ENCODE data around the gene LARGE1. TPM values are rescaled to one million over a fixed set of nuclear protein-coding genes. Genes with fewer than 3 reads are reported as not detected.

LARGE1 gene
- total and polyA plus RNA-seq, 2 donors (not counting 1 experiment from before 2014, with no cell fraction given), result 14.1 to 19.2 TPM

DNA sequence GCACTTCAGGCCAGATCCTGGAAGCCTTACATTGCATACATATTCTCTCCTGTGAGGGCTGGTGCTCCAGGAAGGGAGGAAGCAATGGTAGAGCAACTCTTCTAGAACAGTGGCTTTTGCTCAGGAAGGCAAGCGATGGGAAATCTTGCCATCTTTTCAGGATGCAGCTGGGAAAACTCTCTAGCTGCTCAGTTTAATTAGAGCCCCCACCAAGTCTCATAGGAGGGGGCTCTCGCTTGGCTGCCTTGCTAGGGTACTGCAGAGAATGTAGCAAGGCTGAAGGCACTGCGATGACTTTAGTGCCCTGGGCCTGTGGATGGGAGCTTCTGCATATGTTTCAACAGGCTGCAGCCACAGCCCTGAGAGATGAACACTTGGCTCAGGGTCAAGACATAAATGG, 504.9 kb downstream of the LARGE1 start:
- no peak overlapping the region for H3K4me2 ChIP-seq (ENCODE audit: extremely low read depth, insufficient read depth, low read length)

DNA sequence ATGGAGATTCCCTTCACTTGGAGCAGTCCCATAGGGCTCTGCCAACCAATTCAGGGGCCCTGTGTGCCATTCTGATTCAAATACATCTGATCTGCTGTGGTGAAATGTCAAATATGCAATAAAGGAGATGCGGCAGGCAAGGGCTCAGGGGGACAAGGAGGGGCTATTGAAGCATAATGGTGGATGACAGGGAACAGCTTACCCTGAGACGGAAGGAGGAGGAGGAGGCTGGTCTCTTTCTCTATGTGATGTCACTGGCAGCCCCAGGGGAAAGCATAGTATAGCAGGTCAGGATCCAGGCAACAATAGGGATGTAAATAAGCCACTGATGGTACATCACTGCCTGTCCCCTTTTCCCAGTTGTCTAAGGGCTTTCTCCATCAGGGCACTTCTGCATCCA, 511.2 kb downstream of the LARGE1 start:
- Histone ChIP-seq H3K4me1 (ENCODE audit: control insufficient read depth, extremely low read depth, insufficient read depth, low read length) (no peaks in the 10 kb centered on the region), H3K9ac (ENCODE audit: insufficient read depth, low read length) (no peak overlapping the region), H3K4me2 (ENCODE audit: extremely low read depth, insufficient read depth, low read length) (no peak overlapping the region), H2AFZ (ENCODE audit: low read length) (no peak overlapping the region), H4K20me1 (ENCODE audit: control insufficient read depth, extremely low read depth, insufficient read depth, low read length) (no peaks in the 10 kb centered on the region), H3K36me3 (ENCODE audit: control insufficient read depth, insufficient read depth, low read length) (no peaks in the 10 kb centered on the region), H3K27ac (ENCODE audit: insufficient read depth, low read length) (no peak overlapping the region), H3K4me3 (replicated peaks in 1 of 4; ENCODE audit: control extremely low read depth in 1 of 4, insufficient read depth in 1 of 4, low read depth in 3 of 4, low read length in 4 of 4) (no peak overlapping the region), H3K9me3 (ENCODE audit: control insufficient read depth, insufficient read depth, low read depth, low read length) (no peaks in the 10 kb centered on the region), H3K27me3 (ENCODE audit: control insufficient read depth, insufficient read depth, low read length) (no peaks in the 10 kb centered on the region), H3K79me2 (ENCODE audit: control insufficient read depth, insufficient read depth, low read length) (no peaks in the 10 kb centered on the region)
- TF ChIP-seq, protein P1, sequence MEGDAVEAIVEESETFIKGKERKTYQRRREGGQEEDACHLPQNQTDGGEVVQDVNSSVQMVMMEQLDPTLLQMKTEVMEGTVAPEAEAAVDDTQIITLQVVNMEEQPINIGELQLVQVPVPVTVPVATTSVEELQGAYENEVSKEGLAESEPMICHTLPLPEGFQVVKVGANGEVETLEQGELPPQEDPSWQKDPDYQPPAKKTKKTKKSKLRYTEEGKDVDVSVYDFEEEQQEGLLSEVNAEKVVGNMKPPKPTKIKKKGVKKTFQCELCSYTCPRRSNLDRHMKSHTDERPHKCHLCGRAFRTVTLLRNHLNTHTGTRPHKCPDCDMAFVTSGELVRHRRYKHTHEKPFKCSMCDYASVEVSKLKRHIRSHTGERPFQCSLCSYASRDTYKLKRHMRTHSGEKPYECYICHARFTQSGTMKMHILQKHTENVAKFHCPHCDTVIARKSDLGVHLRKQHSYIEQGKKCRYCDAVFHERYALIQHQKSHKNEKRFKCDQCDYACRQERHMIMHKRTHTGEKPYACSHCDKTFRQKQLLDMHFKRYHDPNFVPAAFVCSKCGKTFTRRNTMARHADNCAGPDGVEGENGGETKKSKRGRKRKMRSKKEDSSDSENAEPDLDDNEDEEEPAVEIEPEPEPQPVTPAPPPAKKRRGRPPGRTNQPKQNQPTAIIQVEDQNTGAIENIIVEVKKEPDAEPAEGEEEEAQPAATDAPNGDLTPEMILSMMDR (conservative IDR thresholded peaks at IDR 0.05 in 1 of 2, IDR thresholded peaks at IDR 0.05 in 1 of 2; ENCODE audit: low read depth in 1 of 2, low read length in 2 of 2), result no peak
- DNase-seq (ENCODE audit: low read depth in 2 of 2), result no peak

More for the DNA sequence above, 504.9 kb downstream of the LARGE1 start:
- no peaks in the 10 kb centered on the region for H3K36me3 ChIP-seq (ENCODE audit: control insufficient read depth, insufficient read depth, low read length)
- no peak for DNase-seq (ENCODE audit: low read depth in 2 of 2)
- H4K20me1 ChIP-seq (ENCODE audit: control insufficient read depth, extremely low read depth, insufficient read depth, low read length), result no peaks in the 10 kb centered on the region
- H3K9ac ChIP-seq (ENCODE audit: insufficient read depth, low read length), result no peak overlapping the region
- no peaks in the 10 kb centered on the region for H3K79me2 ChIP-seq (ENCODE audit: control insufficient read depth, insufficient read depth, low read length)
- no peak overlapping the region for H3K4me3 ChIP-seq (replicated peaks in 1 of 4; ENCODE audit: control extremely low read depth in 1 of 4, insufficient read depth in 1 of 4, low read depth in 3 of 4, low read length in 4 of 4)
- H3K27ac ChIP-seq (ENCODE audit: insufficient read depth, low read length), result no peak overlapping the region
- no peaks in the 10 kb centered on the region for H3K4me1 ChIP-seq (ENCODE audit: control insufficient read depth, extremely low read depth, insufficient read depth, low read length)
- H3K9me3 ChIP-seq (ENCODE audit: control insufficient read depth, insufficient read depth, low read depth, low read length), result no peaks in the 10 kb centered on the region
- H3K27me3 ChIP-seq (ENCODE audit: control insufficient read depth, insufficient read depth, low read length), result no peaks in the 10 kb centered on the region
- no peak overlapping the region for H2AFZ ChIP-seq (ENCODE audit: low read length)
- TF ChIP-seq EZH2 (IDR thresholded peaks at IDR 0.05; ENCODE audit: low read length, missing control alignments), result no peak
- TF ChIP-seq, protein P1 (conservative IDR thresholded peaks at IDR 0.05 in 1 of 2, IDR thresholded peaks at IDR 0.05 in 1 of 2; ENCODE audit: low read depth in 1 of 2, low read length in 2 of 2), result no peak

DNA sequence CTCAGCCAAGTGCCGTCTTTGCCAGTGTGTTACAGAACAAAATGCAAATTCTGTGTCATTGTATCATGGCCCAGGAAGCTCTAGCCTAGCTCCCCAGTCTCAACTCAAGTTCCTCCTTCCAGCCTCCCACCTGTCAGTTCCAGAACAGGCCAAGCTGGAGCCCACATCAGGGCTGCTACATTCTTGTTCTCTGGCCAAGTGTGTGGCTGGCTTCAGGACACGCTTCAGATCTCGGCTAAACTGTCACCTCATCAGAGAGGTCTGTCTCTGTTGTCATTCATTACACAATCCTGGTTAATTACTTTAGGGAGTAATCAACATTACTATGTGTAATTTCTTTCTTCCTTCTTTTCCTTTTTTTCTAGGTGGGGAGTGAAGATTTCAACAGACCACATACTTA, 515.1 kb downstream of the LARGE1 start:
- Histone ChIP-seq H3K9me3 (ENCODE audit: control insufficient read depth, insufficient read depth, low read depth, low read length) (no peaks in the 10 kb centered on the region), H3K4me1 (ENCODE audit: control insufficient read depth, extremely low read depth, insufficient read depth, low read length) (no peaks in the 10 kb centered on the region), H3K4me3 (replicated peaks in 1 of 4; ENCODE audit: control extremely low read depth in 1 of 4, insufficient read depth in 1 of 4, low read depth in 3 of 4, low read length in 4 of 4) (no peak overlapping the region), H3K79me2 (ENCODE audit: control insufficient read depth, insufficient read depth, low read length) (no peaks in the 10 kb centered on the region), H2AFZ (ENCODE audit: low read length) (no peak overlapping the region), H3K9ac (ENCODE audit: insufficient read depth, low read length) (no peak overlapping the region), H3K36me3 (ENCODE audit: control insufficient read depth, insufficient read depth, low read length) (no peaks in the 10 kb centered on the region), H3K4me2 (ENCODE audit: extremely low read depth, insufficient read depth, low read length) (no peak overlapping the region), H3K27ac (ENCODE audit: insufficient read depth, low read length) (no peak overlapping the region), H3K27me3 (ENCODE audit: control insufficient read depth, insufficient read depth, low read length) (no peaks in the 10 kb centered on the region), H4K20me1 (ENCODE audit: control insufficient read depth, extremely low read depth, insufficient read depth, low read length) (no peaks in the 10 kb centered on the region)
- TF ChIP-seq EZH2 (IDR thresholded peaks at IDR 0.05; ENCODE audit: low read length, missing control alignments), result no peak
- TF ChIP-seq, protein P1 (conservative IDR thresholded peaks at IDR 0.05 in 1 of 2, IDR thresholded peaks at IDR 0.05 in 1 of 2; ENCODE audit: low read depth in 1 of 2, low read length in 2 of 2), result no peak
- DNase-seq (ENCODE audit: low read depth in 2 of 2), result no peak

Data from fibroblast of lung (primary cell).